HG03575 (cell line): ENCODE results near the gene MRPS6.

ENCODE experiments used
- ATAC-seq: cut with Tn5 transposase; IDR thresholded peaks from one replicate; pipeline ENCODE4 v1.9.1; 2021; ENCODE audit not compliant: unreplicated experiment, insufficient number of reproducible peaks, low FRiP score; ENCODE audit errors: extremely low read depth

The MRPS6 gene

DNA sequence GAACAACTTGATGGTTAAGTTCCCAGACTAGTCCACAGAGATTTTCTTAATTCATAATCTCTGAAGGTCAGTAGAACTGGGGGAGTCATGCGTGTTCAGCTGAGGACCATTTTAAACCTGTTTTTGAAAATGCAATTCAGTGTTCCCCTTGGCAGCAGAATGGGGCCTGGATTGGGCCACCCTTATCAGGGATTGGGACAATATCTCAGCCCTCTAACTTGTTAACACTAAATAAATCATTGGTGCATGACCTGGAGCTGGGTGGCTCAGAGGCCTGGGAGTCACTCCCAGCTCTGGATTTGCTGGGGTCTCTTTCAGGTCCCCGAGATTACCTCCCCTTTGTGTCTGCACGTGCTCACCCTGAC is 55.3 kb downstream of the MRPS6 start:
- ATAC-seq = no peak

DNA sequence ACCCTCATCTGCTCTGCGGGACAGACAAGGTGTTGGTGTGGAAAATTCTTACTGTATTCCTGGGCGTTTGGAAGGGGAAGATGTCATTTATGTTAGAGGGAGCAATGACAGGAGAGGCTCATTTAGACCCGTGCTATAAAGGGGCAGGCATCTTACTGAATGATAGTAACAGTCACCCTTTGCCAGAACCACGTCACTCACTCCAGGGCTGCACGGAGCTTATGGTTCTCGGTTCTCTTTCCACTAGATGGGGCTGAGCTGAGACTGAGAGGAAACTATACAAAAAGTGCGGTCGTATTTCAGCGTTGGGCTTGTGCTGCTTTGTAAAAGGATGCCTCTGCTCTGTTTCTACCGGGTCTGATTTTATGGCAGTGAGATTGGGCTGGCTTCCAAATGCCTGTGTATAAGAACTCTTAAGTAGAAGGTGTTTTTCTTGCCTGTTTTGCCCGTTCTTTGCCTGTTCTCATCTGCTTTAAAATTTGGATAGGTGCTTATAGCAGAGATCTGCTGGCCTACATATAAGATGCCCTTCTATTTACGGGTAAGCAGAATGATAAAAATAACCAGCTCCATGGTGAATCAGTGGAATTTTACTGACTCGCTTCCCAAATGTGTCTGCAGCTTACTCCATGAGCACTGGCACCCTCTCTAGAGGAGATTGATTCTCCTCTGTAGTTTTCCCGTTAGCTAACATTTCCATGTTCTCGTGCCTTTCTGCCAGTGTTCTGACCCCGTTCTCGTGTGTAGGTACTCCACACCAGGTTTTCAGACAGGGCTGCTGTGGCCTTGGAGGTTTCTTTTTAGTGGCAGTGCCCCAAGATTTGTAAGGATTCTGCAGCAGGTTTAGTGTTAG is 55.9 kb downstream of the MRPS6 start:
- no peak for ATAC-seq

DNA sequence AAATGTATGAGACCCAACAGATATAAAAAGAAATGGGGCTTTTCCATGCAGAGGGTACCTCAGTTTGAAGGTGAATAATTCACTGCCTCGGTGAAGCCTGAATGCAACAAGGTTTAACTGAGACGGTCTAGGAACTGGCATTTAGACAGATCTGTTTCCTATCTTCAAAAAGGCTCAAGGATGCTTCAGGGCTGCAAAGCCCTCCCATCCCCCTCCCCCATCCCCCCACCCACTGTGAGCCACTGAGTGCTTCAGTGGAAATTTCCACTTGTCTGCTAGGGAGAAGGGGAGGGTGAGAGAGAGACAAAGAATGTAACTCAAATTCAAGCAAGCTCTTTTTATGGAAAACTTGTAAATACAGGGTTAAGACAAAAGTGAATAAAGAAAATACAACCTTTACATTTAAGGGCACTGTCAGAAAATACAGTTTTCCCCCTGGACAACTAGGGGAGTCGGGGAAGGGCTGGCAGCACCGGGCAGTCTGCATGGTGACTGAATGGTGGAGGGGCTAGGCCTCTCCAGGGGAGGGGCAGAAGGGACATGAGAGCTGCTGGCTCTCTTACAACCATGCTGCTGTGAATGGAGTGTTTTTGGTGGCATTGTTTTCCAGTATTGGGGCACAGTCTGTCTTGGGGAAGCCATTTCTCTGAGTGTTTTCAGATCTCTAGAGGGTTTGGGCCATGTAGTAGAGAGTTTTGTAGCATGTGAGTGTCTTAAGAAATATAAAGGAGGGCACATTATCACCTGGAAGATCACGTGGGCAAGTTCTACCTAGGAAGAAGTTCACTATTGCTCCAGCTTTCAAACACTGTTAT is 56.7 kb downstream of the MRPS6 start:
- no peak for ATAC-seq

DNA sequence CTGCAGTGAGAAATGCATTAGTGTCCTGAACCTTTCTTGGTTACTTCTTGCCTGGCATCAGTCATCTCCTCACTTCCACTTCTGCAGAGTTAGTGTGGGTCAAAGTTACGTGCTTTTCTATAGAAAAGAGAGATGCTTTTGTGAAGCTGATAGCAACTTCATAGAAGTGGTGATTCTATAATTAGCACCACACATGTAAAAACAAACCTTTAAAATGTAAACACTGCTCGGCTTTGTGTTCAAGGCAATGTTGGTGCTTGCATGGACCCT is 57.3 kb downstream of the MRPS6 start:
- no peak for ATAC-seq

DNA sequence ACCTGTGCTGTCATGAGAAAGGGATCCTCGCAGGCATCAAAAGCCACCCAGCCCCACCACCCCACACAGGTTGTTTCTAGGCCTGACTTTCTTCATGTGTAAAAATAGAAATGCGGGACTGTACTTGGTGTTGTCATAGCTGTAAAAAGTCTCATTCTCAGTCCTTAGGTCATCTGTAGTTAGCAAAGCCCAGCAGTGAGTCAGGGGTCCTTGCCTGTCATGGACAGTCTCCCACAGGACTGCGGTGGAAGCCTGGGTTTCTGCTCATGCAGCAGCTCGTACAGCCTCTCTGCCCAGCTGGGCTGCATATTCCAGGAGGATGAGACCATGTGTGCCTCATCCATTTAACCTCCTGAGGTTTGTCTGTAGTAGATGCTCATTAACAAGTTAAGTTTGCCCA is 58.2 kb downstream of the MRPS6 start:
- no peak for ATAC-seq

DNA sequence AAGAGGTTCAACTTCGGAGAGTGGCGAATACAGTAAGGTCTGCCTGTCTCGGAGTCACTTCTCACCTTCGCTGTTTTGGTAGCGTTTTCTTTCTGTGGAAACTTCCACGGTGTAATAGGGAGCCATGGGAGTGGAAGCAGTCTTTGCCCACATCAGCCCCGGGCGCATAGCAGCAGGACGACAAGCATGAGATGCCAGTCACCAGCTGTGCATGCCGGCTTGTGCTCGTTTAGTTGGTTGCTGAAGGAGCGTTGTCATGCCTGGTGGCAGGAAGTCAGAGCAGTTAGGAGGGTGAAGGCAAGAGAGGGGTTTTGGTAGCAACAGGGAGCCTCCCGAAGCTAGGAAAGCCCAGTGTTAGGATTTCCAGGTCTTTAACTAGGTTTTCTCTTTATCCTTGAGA is 58.8 kb downstream of the MRPS6 start:
- no peak for ATAC-seq

DNA sequence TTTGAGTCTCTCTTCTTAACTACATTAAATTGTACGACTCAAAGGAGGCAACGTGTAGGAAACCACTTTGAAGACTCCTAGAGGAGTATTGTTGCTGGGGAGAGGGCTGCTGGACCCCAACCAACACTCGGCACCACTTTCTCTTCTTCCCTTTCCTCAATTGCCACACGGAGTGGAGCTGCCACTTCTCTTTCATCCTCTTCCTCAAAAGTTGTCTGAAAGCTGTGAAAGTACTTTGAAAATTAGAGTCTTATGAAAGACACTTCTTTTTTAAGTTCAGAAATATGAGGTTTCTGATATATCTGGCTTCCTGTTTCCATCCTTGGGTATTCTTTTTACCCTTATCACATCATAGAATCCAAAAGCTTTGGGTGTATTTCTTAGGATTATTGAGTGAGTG is 59.5 kb downstream of the MRPS6 start:
- ATAC-seq = no peak

DNA sequence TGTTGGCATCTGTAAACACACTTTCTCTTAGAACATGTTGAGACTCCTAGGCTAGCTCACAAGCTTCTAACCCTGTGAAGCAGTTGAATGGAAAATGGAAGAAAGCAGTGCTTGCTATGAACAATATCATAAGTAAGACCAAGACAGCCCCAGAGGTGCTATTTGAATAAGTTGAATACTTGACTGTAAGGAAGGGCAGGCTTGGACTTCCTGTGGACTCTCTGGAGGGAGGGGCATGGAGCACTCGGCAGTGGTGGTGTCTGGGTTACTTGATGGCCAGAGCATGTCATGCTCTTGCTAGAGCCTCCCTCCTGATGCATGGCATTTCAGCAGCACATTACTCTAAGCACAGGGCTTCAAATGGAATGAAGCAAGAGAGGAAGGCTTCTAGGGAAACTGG is 60.0 kb downstream of the MRPS6 start:
- no peak for ATAC-seq

DNA sequence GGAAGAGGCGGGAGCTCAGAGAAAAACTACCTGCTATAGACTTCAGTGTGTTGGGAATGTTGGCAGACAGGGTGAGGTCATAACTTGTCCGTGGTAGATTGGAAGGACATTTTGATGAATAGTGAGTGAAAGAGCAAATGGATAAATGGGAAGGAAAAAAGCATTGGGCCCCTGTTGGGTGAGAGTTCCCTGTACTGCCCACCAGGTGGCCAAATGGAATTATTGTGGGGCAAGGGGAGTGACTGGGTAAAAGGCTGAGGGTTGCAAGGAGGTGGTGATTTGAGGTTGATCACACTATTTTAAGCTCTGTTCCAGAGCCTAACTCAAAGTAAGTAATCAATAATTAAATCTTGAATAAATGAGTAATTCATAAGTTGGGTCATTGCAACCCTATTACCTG is 60.4 kb downstream of the MRPS6 start:
- ATAC-seq = no peak

DNA sequence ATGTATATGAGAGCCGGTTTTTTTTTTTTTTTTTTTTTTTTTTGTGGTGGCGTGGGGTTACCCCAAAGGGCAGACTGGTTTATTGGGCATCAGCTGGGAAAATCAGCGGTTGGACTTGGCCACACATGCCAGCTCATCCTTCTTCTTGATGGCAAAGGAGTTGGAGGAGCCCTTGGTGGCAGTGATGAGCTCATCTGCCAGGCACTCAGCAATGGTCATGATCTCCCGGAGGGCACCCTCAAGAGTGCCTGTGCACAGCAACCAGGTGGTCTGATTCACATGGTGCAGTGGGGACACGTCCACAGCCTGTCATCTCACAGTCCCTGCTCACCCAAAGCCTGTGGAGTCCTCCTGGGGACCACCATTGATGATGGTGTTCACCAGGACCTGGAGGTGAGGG is 62.0 kb downstream of the MRPS6 start:
- no peak for ATAC-seq

DNA sequence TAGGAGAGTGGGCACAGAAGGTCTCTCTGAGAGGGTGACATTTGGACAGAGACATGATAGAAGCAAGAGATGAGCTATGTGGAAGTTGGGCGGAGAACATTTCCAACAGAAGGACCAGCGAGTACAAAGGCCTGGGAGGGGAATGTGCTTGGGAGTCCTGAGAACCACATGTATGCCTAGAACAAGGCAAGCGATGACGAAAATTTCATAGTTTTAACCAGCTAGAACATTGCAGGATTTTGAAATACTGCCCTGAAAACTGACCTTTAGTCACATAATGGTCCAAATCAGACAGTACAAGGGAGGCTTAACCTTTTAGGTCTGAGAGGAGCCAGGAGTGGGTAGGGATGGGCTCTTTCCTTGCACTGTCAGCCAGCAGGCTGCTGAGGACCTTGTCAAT is 68.0 kb downstream of the MRPS6 start:
- ATAC-seq = no peak

DNA sequence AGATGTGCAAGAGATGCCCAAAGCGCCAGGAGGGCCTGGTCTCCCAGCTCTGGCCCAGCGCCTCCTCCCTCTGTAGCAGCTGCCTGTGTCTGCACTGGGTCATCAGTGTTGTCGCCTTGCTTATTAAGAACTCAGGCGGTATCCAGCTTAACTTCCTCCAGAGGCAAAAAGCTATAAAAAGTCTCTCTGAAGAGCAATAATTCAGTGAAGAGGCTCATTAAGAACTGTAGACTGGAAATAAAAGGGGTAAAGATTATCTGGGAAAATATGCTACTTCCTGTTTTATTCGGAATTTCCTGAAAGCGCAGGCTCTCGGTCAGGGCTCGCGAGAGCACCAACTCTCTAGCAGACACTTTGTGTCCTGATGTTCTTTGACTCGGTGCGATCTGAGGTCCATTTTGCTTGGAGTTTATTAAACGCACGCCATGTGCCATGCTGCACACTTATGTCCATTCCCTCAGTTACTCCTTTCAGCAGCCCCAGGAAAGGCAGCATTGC is 70.4 kb downstream of the MRPS6 start:
- no peak for ATAC-seq

DNA sequence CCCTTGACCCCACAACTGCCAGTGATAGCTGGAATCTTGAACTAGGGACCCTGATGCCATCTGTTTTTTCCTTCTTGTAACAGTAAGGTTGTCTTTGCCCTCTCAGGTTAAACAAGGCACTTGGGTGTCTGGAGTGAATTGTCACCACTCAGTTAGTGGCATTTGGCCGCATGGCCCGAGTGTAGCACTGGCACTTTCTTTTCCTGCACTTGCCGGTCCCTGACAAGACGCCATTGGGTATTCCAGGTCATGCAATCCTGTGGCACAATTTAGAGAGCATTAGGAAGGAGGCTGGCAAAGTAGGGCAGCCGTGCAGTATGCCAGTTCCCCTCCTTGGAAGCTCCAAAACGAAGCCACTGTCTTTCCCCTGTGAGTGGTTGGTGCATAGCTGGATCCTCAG is 70.8 kb downstream of the MRPS6 start:
- no peak for ATAC-seq

DNA sequence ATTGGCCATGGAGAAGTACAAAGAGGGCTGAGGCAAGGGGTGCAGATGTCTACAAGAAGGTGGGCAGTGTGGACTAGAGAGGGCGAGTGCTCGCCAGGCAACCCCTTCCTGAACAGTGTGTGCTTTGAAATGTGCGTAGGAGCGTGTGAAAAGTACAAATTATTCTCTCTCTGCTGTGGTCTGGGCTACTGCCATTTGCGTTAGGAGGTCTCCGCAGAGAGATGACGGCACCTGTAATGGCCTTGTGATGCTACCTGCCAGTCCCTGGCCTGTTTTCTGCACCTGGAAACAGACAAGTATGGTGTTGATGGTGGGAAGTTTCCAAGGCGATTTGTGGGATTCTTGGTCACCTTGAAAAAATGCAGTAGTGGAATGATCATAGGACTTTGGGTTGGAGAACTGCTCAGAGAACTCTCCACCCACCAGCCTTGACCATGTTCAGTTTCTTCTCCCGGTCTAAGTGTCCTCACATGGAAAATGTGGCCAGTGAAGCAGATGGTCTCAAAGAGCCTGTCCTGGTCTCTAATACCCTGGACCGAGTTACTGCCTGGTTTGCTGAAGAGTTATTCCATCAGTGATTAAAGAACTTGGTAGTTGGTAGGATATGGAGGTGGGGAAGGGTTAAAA is 74.5 kb downstream of the MRPS6 start:
- ATAC-seq = no peak

DNA sequence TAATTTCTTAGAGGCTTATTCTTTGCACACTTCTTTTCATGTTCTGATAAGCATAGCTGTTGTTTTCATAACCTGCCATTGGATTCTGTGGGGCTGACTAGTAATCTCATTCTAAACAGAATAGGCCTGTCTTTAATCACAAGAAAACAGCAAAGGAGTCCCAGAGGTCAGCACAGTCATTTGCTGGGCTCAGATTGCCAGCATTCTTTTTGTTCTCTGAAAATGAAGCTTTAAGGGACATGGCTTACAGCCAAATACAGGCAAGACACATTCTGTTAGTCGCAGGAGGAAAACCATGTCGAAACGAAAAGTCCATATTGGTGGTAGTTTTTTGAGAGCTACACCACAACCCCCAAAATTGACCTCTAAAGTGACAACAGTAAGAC is 75.0 kb downstream of the MRPS6 start:
- no peak for ATAC-seq

DNA sequence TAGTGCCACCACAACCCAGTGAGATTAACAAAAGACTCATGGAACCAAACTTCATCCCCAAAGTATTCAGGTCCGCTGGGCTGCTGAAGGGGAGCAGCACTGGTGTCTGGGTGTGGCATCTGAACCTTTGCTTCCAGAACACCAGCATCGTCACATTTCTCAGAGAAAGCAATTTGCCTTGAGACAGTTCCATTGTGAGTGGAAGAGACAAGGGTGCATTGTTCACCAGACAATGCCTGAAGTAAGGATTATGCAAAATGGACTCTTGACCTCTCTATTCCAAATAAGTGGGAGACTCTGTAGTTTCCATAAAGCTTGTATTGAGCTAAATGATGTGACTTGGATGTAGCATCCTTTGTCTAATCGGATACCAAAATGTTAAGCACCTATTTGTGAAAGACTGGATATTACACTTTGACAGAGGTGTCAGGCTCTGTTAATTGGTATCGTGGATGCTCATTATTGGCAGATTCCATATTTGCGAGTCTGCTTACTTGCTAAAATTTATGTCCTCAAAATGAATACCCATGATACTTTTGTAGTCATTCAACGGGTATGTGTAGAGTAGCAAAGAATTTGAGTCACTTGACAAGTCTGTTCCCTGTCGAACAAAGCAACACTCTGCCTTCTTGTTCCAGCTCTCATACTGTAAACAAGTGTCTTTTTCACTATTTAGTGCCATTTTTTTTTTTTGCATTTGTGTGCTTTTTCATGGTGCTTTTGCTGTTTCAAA is 75.6 kb downstream of the MRPS6 start:
- no peak for ATAC-seq

DNA sequence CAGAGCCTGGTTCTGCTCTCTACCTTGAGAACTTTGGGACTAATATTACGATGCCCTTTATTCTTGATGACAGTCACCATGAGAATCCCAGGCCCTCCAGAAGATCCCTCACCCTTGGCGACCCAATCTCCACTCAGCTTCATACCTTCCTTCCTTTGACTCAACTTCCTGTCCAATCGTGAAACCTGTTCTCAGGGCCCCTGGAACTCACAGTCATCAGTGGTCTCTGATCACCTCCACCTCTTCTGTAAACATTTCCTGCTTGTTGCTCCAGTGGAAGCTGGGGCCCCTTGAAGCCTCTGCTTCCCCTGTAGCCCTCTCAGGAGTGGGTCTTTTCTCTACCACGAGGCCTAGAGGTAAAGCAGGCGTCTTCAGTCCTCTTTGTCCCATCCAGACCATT is 79.1 kb downstream of the MRPS6 start:
- no peak for ATAC-seq

DNA sequence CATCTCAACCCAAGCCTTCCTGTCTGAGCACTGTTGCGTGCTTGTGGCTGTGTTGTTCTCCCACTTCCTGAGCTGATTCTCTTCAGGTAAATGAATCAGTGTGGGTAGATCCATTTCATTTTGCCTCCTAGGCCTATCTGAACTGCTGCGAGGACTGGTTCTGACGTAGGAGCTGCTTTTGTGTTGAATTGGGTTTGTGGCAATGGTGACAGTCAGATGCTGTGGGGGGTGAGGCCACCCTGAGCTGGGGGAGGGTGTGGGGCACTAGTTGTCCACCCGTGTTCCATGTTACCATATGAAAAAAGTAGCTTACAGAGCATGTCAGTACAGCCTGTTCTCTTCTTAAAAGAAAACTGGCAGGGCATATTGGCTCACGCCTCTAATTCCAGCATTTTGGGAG is 81.5 kb downstream of the MRPS6 start:
- ATAC-seq = no peak

DNA sequence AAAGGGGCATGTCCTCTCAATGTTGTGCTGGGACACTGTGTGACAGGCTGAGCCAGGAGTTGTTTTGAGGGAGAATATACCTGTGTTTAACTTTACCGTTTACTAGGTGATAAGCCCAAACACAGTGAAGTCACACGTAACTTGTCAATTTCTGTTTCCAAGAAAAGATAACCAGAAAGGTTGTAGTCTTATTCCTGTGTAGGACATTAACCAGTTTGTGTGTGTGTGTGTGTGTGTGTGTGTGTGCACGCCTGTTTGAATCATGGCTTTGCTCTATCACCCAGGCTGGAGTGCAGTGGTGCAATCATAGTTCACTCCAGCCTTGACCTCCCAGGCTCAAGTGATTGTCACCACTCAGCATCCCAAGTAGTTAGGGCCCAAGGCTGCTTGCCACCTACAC is 83.6 kb downstream of the MRPS6 start:
- no peak for ATAC-seq

DNA sequence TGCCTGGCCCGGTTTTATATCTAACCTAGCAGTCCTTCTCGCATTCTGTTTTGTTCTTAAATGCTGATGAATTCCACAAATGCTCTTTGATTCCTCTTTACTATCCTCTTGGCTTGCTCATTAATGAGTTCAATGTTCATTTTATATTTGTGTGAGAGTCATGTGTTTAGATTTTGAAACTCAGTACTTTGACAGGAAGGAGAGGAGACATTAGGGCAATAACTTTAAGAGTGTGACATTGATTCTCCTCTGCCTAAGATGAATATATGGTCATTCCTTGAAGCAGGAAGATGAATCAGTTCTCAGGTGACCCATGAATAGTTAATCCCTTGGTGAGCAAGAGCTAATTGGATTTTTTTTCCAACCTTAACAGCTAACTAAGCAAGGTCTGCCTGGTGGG is 84.1 kb downstream of the MRPS6 start:
- ATAC-seq = no peak
